Frontal cortex (tissue), 4 donors: Measurements from ENCODE around the gene C3orf20. TPM values are rescaled to one million over a fixed set of nuclear protein-coding genes. Genes with fewer than 3 reads are reported as not detected.
A peak's percentile ranks its signal among the peaks of the same experiment; 100 is the strongest.
"Not testable (repeated sequence)": the region's sequence is repeated elsewhere in the genome, so short reads cannot be mapped to it uniquely, and the experiment has no call there.

Experiments
- DNase-seq, 2 donors: peaks; one replicate each; pipeline ENCODE4 v3.0.0; 2012; ENCODE audit warnings: low spot score in 2 of 2
- FAIRE-seq: peaks from 2 replicates; lab custom pipeline; 2012; peaks lifted over from hg19 to GRCh38; lab: Jason Lieb, UNC
- total RNA-seq: library from RNA; depleted of rRNA; stranded (reverse); fragments of >200 nt; gene quantifications from one replicate; pipeline ENCODE4 v1.2.3, GENCODE V29; 2014
- donor health status: control.
- donor health status: control.
- donor health status: control.

C3orf20 gene
- total RNA-seq, 1 donor from 2014 or later = not detected

DNA sequence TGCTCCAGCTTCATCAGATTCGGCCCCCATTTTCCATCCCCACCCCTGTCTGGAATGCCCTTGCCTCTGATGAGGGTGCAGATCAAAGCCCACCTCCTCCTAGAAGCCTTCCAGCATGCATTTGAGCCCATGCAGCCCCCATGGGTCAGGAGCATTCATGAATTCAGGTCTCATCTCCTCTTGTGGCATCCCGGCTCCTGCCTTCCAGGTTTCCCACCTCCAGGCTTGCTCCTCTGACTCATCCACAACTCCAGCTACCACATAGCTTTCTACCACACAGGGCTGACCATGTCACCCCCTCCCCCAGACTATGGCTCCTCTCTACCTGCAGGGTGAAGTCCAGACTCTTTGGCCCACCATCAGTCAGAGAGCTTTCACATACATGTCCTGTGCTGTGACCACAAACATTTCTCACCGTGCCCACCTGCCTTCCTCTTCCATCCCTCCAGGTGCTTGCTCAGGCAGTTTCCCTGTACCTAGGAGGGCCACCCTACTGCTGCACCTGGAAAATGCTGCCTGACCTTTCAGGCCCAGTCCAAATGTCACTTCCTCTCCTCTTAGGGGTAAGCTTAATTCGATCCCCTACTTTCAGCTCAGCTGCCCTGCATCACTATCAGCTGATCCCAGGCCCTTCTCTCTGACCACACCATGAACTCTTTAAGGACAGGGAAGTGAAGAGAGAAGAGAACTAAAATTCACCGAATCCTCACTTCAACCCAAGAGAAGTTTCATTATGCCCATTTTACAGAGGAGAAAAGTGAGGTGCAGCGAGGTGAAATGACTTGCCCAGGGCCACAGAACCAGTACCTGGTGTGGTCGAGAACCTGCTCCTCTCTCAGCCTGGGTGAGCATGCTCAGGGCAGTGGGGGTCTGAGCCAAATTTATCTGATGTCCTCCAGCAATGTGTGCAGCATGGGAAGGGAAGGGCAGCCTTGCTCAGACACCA, 130.2 kb downstream of the C3orf20 start:
- FAIRE-seq (no peak), DNase-seq (no peak)

GRCh38 chr3:14805961-14806537, 131.1 kb downstream of the C3orf20 start:
- no peak for FAIRE-seq
- no peak for DNase-seq

GRCh38 chr3:14806641-14807263, 131.8 kb downstream of the C3orf20 start:
- DNase-seq = no peak
- no peak for FAIRE-seq

- FAIRE-seq = no peak
Measured at GRCh38 chr3:14808025-14808424, 133.1 kb downstream of the C3orf20 start.

GRCh38 chr3:14808502-14809266, 133.7 kb downstream of the C3orf20 start:
- FAIRE-seq (no peak), DNase-seq (no peak)

More at GRCh38 chr3:14808025-14808424, 133.1 kb downstream of the C3orf20 start:
- DNase-seq = no peak

GRCh38 chr3:14809611-14810010, 134.7 kb downstream of the C3orf20 start:
- not testable (repeated sequence) for DNase-seq, FAIRE-seq

GRCh38 chr3:14810070-14810791, 135.3 kb downstream of the C3orf20 start:
- no peak for FAIRE-seq
- peak; percentile 50 to 74 for DNase-seq

DNA sequence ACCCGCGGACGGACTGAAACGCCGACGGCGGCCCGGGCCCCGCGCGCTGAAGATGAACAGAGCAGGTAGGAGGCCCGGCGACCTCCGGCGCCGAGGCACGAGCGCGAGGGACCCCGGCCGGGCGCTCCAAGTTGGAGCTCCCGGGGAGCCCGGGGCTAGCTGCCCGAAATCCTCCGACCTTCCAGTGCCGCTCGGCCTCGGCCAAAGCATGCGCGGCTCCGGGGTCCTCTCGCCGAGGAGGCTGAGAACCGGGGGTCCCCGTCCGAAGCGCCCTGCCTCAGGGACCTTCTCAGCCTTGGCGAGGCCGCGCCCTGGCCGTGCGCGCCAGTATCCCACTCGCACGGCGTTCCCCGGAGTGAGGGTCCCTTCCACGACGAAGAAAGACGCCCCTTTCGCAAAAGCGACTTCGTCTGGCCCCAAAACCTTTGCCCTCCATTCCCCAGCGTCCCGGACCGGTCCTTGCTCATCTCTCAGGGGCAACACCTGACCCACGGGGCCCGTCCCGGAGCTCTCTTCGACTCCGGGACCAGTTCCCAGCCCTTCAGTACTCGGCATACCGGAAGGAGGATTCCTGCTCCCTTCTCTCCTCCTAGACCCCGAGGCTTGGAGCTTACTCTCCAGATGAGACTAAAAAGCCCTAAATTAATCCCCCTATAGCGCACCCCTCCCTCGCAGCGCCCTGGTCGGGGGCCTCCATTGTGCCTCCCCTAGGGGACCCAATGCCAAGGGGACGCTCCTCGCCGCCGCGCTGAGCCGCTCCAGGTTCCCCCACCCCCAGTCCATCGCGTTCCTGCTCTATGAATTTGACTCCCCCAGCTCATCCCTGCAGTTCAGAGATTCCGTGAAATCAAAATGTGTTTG, 136.1 kb downstream of the C3orf20 start:
- DNase-seq (no peak), FAIRE-seq (no peak)

DNA sequence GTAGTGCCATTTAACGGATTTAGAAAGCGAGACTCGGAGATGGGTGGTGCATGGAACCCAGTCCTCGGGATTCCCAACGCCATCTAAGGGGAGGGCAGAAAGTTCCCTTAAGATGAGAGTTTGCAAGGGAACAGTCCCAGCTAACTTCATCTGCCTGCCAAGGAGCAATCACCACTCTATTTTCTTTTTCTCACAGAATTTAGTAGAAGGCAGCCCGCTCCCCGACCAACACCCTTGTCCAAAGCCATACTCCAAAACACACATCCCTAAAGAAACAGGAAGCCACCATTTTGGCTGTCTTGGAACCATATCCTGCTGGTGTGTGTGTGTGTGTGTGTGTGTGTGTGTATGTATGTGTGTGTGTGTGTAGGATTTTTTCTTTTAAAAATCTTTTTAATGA, 136.7 kb downstream of the C3orf20 start:
- no peak for FAIRE-seq
- DNase-seq = no peak

GRCh38 chr3:14812196-14812790, 137.4 kb downstream of the C3orf20 start:
- DNase-seq (no peak), FAIRE-seq (no peak)

GRCh38 chr3:14814411-14814871, 139.5 kb downstream of the C3orf20 start:
- DNase-seq (no peak), FAIRE-seq (no peak)

DNA sequence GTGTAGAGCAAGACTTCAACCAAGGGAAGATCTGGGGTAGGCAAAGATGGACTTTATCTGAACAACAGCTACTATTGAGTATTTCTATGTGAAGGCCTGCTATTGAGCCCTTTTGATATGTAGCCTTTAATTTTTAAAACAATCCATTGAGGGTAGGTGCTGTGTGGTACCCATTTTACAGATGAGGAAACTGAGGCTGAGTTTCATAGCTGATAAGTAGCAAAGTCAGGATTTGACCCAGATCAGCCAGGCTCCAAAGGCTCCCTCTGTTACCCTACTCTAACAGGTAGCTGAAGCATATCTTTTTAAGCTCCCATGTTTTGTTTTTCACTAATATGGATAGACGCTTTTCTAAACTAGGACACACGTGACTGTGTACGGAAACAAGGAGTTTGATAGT, 141.4 kb downstream of the C3orf20 start:
- FAIRE-seq = no peak
- DNase-seq = no peak

DNA sequence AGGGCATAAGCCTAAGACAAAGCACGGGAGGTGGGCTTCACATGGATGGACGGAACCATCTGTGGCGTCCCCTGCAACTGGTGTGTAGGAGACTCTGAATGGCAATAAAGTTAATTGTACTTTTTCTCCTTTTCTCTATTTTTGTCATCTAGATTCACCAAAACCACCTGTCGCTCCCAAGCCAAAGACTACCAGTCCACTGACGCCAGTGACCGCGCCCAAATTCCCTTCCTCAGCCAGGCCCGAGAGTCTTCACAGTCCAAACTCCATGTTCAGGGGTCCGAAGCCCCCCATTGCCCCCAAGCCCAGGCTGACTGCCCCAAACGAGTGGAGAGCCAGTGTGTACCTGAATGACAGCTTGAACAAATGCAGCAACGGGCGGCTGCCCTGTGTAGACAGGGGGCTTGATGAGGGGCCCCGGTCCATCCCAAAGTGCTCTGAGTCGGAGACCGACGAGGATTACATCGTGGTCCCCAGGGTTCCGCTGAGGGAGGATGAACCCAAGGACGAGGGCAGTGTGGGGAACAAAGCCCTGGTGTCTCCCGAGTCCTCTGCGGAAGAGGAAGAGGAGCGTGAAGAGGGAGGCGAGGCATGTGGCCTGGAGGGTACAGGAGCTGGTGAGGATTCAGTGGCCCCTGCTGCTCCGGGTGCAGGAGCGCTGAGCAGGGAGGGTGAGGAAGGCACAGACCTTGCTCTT, 144.0 kb downstream of the C3orf20 start, which contains the start of gene FGD5:
TSS of gene FGD5 (plus strand) at position 159 of the 697 bp plus-strand sequence. CDS start at position 269, 110 bp downstream.
- no peak for FAIRE-seq
- no peak for DNase-seq

DNA sequence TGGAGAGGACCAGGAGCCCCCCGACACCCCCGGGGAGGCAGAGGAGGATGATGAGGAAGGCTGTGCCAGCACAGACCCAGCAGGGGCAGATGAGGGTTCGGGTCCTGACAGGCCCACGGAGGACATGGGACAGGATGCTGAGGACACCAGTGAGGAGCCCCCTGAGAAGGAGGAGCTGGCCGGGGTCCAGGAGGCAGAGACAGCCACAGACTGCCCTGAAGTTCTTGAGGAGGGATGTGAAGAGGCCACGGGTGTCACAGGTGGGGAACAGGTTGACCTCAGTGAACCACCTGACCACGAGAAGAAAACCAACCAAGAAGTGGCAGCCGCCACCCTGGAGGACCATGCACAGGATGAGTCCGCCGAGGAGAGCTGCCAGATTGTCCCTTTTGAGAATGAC, 144.7 kb downstream of the C3orf20 start:
- FAIRE-seq (no peak), DNase-seq (no peak)

DNA sequence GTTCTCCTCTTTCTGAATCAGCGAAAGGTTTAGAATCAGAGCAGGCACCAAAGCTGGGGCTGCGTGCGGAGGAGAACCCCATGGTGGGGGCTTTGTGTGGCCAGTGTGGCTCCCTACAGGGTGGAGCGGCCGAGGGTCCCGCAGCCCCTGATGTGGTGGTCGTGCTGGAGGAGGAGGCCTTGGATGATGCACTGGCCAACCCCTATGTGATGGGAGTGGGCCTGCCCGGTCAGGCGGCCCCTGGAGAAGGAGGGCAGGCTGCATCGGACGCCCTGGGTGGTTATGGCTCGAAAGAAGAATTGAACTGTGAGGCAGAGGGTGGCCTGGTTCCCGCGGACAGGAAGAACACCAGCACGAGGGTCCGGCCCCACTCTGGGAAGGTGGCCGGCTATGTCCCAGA, 145.2 kb downstream of the C3orf20 start:
- FAIRE-seq (no peak), DNase-seq (no peak)

DNA sequence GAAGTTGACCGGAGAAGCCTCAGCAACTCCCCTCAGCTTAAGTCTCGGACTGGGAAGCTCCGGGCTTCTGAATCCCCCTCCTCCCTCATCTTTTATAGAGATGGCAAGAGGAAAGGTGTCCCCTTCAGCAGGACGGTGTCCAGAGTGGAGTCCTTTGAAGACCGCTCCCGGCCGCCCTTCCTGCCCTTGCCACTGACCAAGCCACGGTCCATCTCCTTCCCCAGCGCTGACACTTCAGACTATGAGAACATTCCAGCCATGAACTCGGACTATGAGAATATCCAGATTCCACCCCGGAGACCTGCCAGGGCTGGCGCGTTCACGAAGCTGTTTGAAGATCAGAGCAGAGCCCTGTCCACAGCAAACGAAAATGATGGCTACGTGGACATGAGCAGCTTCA, 146.2 kb downstream of the C3orf20 start:
- FAIRE-seq (no peak), DNase-seq (no peak)

- no peak for FAIRE-seq
Measured at GRCh38 chr3:14822134-14822533, 147.2 kb downstream of the C3orf20 start.

More at GRCh38 chr3:14822134-14822533, 147.2 kb downstream of the C3orf20 start:
- DNase-seq = no peak
